ENCODE data around the gene LCA5L. TPM values are rescaled to one million over a fixed set of nuclear protein-coding genes. Genes with fewer than 3 reads are reported as not detected.

The LCA5L gene
- polyA plus RNA-seq, 2 donors = 0.31 to 0.48 TPM

DNA sequence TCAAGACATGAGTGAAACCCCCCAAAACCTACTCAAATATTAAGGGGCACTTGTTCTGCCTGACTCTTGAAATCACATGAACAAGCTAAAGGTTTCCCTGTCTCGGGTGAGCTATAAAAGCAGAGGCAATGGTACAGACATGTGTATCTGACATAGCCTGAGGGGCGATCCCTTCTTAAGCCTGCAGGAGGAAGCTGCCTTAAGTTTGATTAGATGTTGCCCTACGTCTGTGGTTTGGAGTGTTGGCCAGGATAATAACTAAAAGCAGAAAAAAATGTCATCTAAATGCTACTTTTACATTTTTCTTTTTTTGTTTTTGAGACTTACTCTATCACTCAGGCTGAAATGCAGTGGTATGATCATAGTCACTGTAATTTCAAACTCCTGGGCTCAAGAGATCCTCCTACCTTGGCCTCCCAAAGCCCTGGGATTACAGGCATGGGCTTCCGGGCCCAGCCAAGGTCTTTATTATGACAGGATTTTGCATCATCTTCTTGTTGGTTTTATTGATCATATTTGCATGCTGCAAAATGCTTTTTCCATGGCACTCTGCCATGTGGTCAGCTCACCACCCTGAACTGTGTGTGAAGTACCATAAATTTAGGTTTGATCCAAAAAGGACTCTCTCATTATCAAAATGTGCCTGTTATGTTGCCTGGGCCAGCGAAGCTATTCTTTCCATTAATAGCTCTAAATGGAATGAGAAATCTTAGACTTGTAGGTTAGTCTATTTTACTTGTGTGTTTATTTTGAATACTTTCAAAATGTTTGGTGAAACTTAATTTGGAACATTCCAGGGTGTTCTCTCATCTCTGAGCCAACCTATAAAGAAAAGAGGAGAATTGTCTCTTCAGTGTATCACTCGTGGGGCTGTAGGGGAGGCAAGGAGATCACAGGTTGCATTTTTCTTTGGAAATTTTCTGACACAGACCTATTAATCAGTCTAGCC lies 81.7 kb downstream of the LCA5L start:
- Histone ChIP-seq H3K36me3 (ENCODE audit: control insufficient read depth in 2 of 2, insufficient read depth in 2 of 2, low read length in 1 of 2) (no peaks in the 10 kb centered on the region), H3K9me3 (ENCODE audit: control insufficient read depth in 2 of 2, insufficient read depth in 1 of 2, low read depth in 1 of 2, low read length in 1 of 2) (no peaks in the 10 kb centered on the region)

DNA sequence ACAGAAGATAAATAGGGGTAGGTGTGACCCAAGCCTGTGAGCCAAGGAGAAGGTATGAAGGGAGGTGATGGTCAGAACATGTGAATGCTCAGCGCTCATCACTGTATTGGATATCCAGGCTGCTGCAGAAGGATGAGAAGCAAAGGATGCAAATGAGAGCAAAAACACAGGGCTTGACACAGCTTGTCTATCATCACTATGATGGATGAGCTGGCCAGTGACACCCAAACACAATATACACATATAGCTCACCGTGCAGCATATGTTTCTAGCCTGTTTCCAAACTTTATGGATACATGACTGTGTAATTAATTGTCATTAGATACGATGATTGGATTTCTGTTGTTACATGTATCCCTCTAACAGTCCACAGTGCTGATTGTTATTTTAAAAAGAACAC lies 82.8 kb downstream of the LCA5L start:
- H3K36me3 ChIP-seq (ENCODE audit: control insufficient read depth in 2 of 2, insufficient read depth in 2 of 2, low read length in 1 of 2) = no peaks in the 10 kb centered on the region
- no peaks in the 10 kb centered on the region for H3K4me1 ChIP-seq (ENCODE audit: control insufficient read depth in 2 of 2, insufficient read depth in 2 of 2, low read length in 1 of 2)
- no peak overlapping the region for H3K27ac ChIP-seq (ENCODE audit: low read depth in 2 of 2, low read length in 1 of 2)
- no peaks in the 10 kb centered on the region for H3K27me3 ChIP-seq (ENCODE audit: control insufficient read depth in 1 of 2, insufficient read depth in 2 of 2, low read length in 2 of 2)
- 77 to 82% methylated on average over 3 of the region's 3 CpGs for WGBS, 2 donors
- no peak overlapping the region for H3K4me3 ChIP-seq (ENCODE audit: low read depth in 1 of 2, low read length in 2 of 2)
- H3K9me3 ChIP-seq (ENCODE audit: control insufficient read depth in 2 of 2, insufficient read depth in 1 of 2, low read depth in 1 of 2, low read length in 1 of 2) = no peaks in the 10 kb centered on the region

More for the DNA sequence above, 81.7 kb downstream of the LCA5L start:
- WGBS, 2 donors = 78 to 79% methylated on average over 6 of the region's 6 CpGs
- H3K4me3 ChIP-seq (ENCODE audit: low read depth in 1 of 2, low read length in 2 of 2) = no peak overlapping the region
- no peaks in the 10 kb centered on the region for H3K27me3 ChIP-seq (ENCODE audit: control insufficient read depth in 1 of 2, insufficient read depth in 2 of 2, low read length in 2 of 2)
- no peak overlapping the region for H3K27ac ChIP-seq (ENCODE audit: low read depth in 2 of 2, low read length in 1 of 2)
- H3K4me1 ChIP-seq (ENCODE audit: control insufficient read depth in 2 of 2, insufficient read depth in 2 of 2, low read length in 1 of 2) = no peaks in the 10 kb centered on the region

DNA sequence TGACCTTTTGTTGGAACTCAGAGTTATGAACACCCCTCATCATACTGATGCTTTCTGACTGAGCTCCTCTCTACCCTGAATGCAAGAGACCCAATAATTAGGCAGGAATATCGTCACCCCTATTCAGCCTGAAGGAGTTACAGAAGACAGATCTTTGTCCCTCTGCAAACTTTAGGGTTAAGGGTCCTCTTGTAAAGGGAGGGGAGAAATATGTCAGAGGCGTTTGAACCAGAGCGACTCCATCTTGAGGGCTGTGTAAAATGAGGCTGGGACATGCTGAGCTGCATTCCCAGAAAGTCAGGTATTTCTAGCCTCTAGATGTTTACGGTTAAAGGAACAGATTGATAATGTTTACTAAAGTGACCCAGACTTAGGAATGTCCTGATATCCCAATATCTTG lies 86.2 kb downstream of the LCA5L start:
- 74 to 78% methylated on average over 4 of the region's 4 CpGs for WGBS, 2 donors
- no peaks in the 10 kb centered on the region for H3K9me3 ChIP-seq (ENCODE audit: control insufficient read depth in 2 of 2, insufficient read depth in 1 of 2, low read depth in 1 of 2, low read length in 1 of 2)
- no peak overlapping the region for H3K27ac ChIP-seq (ENCODE audit: low read depth in 2 of 2, low read length in 1 of 2)
- H3K4me3 ChIP-seq (ENCODE audit: low read depth in 1 of 2, low read length in 2 of 2) = no peak overlapping the region
- no peaks in the 10 kb centered on the region for H3K4me1 ChIP-seq (ENCODE audit: control insufficient read depth in 2 of 2, insufficient read depth in 2 of 2, low read length in 1 of 2)
- H3K36me3 ChIP-seq (ENCODE audit: control insufficient read depth in 2 of 2, insufficient read depth in 2 of 2, low read length in 1 of 2) = no peaks in the 10 kb centered on the region
- no peaks in the 10 kb centered on the region for H3K27me3 ChIP-seq (ENCODE audit: control insufficient read depth in 1 of 2, insufficient read depth in 2 of 2, low read length in 2 of 2)

Other genes with a start within 250 kb of the LCA5L start
- 1 to 10 TPM; 7.1 to 8.3 TPM for gene BRWD1, start 132.1 kb downstream of the LCA5L start, polyA plus RNA-seq
- gene HMGN1, start 96.7 kb downstream of the LCA5L start, polyA plus RNA-seq = 100 to 1,000 TPM; 148 to 171 TPM
- gene SH3BGR, start 6.2 kb upstream of the LCA5L start, polyA plus RNA-seq = 1 to 10 TPM; 4.9 TPM
- gene B3GALT5, start 167.2 kb upstream of the LCA5L start, polyA plus RNA-seq = under 1 TPM; 0.47 to 0.49 TPM

All from esophagus (tissue), 2 donors.